ENCODE measurements around the gene ERBB4.

ERBB4 gene

GRCh38 chr2:212264187-212264586 lies 274.4 kb downstream of the ERBB4 start:
- Histone ChIP-seq H3K4me2 (ENCODE audit: low read length) (no peak overlapping the region), H4K20me1 (ENCODE audit: control insufficient read depth, insufficient read depth, low read depth, low read length) (no peaks in the 10 kb centered on the region), H3K27me3 (ENCODE audit: control insufficient read depth, low read length) (no peaks in the 10 kb centered on the region), H3K79me2 (ENCODE audit: control insufficient read depth, low read length) (no peaks in the 10 kb centered on the region), H3K36me3 (ENCODE audit: control insufficient read depth, low read length) (no peaks in the 10 kb centered on the region), H3K4me1 (ENCODE audit: control insufficient read depth, low read length) (no peaks in the 10 kb centered on the region), H3K9me2 (replicated peaks; ENCODE audit: control insufficient read depth, low read length) (no peaks in the 10 kb centered on the region), H3K9me3 (ENCODE audit: control insufficient read depth, insufficient read depth, low read length) (no peaks in the 10 kb centered on the region), H3F3A (ENCODE audit: control insufficient read depth, insufficient read depth) (no peaks in the 10 kb centered on the region), H3K27ac (ENCODE audit: low read depth, low read length) (no peak overlapping the region), H3K4me3 (ENCODE audit: low read length) (no peak overlapping the region)
- no peak for TF ChIP-seq CTCF (IDR thresholded peaks at IDR 0.05; ENCODE audit: low read depth, low read length, poor library complexity, severe bottlenecking)

- no peaks in the 10 kb centered on the region for H3F3A ChIP-seq (ENCODE audit: control insufficient read depth, insufficient read depth)
- H4K20me1 ChIP-seq (ENCODE audit: control insufficient read depth, insufficient read depth, low read depth, low read length): no peaks in the 10 kb centered on the region
- TF ChIP-seq CTCF (IDR thresholded peaks at IDR 0.05; ENCODE audit: low read depth, low read length, poor library complexity, severe bottlenecking) (no peak), EZH2phosphoT487 (IDR thresholded peaks at IDR 0.05; ENCODE audit: borderline replicate concordance, low read length) (no peak)
- no peaks in the 10 kb centered on the region for H3K9me2 ChIP-seq (replicated peaks; ENCODE audit: control insufficient read depth, low read length)
- no peaks in the 10 kb centered on the region for H3K27me3 ChIP-seq (ENCODE audit: control insufficient read depth, low read length)
- no peaks in the 10 kb centered on the region for H3K36me3 ChIP-seq (ENCODE audit: control insufficient read depth, low read length)
- no peak overlapping the region for H3K4me2 ChIP-seq (ENCODE audit: low read length)
- no peaks in the 10 kb centered on the region for H3K9me3 ChIP-seq (ENCODE audit: control insufficient read depth, insufficient read depth, low read length)
- no peaks in the 10 kb centered on the region for H3K4me1 ChIP-seq (ENCODE audit: control insufficient read depth, low read length)
- H3K27ac ChIP-seq (ENCODE audit: low read depth, low read length): no peak overlapping the region
- H3K4me3 ChIP-seq (ENCODE audit: low read length): no peak overlapping the region
- no peaks in the 10 kb centered on the region for H3K79me2 ChIP-seq (ENCODE audit: control insufficient read depth, low read length)
Observed at GRCh38 chr2:212259226-212259625, 279.4 kb downstream of the ERBB4 start.

- Histone ChIP-seq H3K4me2 (ENCODE audit: low read length) (no peak overlapping the region), H3K4me1 (ENCODE audit: control insufficient read depth, low read length) (no peaks in the 10 kb centered on the region), H3K27ac (ENCODE audit: low read depth, low read length) (no peak overlapping the region), H3K9me2 (replicated peaks; ENCODE audit: control insufficient read depth, low read length) (no peaks in the 10 kb centered on the region), H3K9me3 (ENCODE audit: control insufficient read depth, insufficient read depth, low read length) (no peaks in the 10 kb centered on the region), H3K4me3 (ENCODE audit: low read length) (no peak overlapping the region), H4K20me1 (ENCODE audit: control insufficient read depth, insufficient read depth, low read depth, low read length) (no peaks in the 10 kb centered on the region), H3K79me2 (ENCODE audit: control insufficient read depth, low read length) (no peaks in the 10 kb centered on the region), H3K27me3 (ENCODE audit: control insufficient read depth, low read length) (no peaks in the 10 kb centered on the region), H3K36me3 (ENCODE audit: control insufficient read depth, low read length) (no peaks in the 10 kb centered on the region), H3F3A (ENCODE audit: control insufficient read depth, insufficient read depth) (no peaks in the 10 kb centered on the region)
- TF ChIP-seq EZH2phosphoT487 (IDR thresholded peaks at IDR 0.05; ENCODE audit: borderline replicate concordance, low read length) (no peak), CTCF (IDR thresholded peaks at IDR 0.05; ENCODE audit: low read depth, low read length, poor library complexity, severe bottlenecking) (no peak)
Observed at GRCh38 chr2:212254339-212254738, 284.3 kb downstream of the ERBB4 start.

- H3K4me1 ChIP-seq (ENCODE audit: control insufficient read depth, low read length): no peaks in the 10 kb centered on the region
Observed at GRCh38 chr2:212249451-212249850, 289.2 kb downstream of the ERBB4 start.

More at GRCh38 chr2:212249451-212249850, 289.2 kb downstream of the ERBB4 start:
- no peaks in the 10 kb centered on the region for H3K79me2 ChIP-seq (ENCODE audit: control insufficient read depth, low read length)
- no peaks in the 10 kb centered on the region for H4K20me1 ChIP-seq (ENCODE audit: control insufficient read depth, insufficient read depth, low read depth, low read length)
- H3K27me3 ChIP-seq (ENCODE audit: control insufficient read depth, low read length): peaks cover 6% of the 10 kb centered on the region
- H3K4me3 ChIP-seq (ENCODE audit: low read length): no peak overlapping the region
- H3K4me2 ChIP-seq (ENCODE audit: low read length): no peak overlapping the region
- H3K27ac ChIP-seq (ENCODE audit: low read depth, low read length): no peak overlapping the region
- no peaks in the 10 kb centered on the region for H3K9me3 ChIP-seq (ENCODE audit: control insufficient read depth, insufficient read depth, low read length)
- H3K9me2 ChIP-seq (replicated peaks; ENCODE audit: control insufficient read depth, low read length): no peaks in the 10 kb centered on the region
- H3K36me3 ChIP-seq (ENCODE audit: control insufficient read depth, low read length): no peaks in the 10 kb centered on the region
- no peaks in the 10 kb centered on the region for H3F3A ChIP-seq (ENCODE audit: control insufficient read depth, insufficient read depth)
- TF ChIP-seq CTCF (IDR thresholded peaks at IDR 0.05; ENCODE audit: low read depth, low read length, poor library complexity, severe bottlenecking): peak; percentile 31
- TF ChIP-seq EZH2phosphoT487 (IDR thresholded peaks at IDR 0.05; ENCODE audit: borderline replicate concordance, low read length): no peak

All from DOHH2 (cell line).